OCI-LY3 (cell line): ENCODE data around the gene MX1.

Experiments used
- H2AFZ ChIP-seq: fragments of 200-600, 300-600 bp; shearing (Covaris generic); 2 replicates; pipeline ENCODE4 v1.6.0; 2014; ENCODE audit warnings: antibody characterized with exemption, low read depth, low read length
- H3K27ac ChIP-seq: fragments of 200-600, 300-600 bp; sonication (generic); 2 replicates; pipeline ENCODE4 v1.5.1; 2014; ENCODE audit warnings: mild to moderate bottlenecking, low read length, moderate library complexity, mixed read lengths
- H3K27me3 ChIP-seq: fragments of 200-600, 300-600 bp; sonication (generic); 2 replicates; pipeline ENCODE4 v1.6.1; 2014; ENCODE audit warnings: low read depth, low read length, mixed read lengths
- H3K36me3 ChIP-seq: fragments of 200-600, 300-600 bp; sonication (generic); replicated peaks from 2 replicates; pipeline ENCODE3; 2014; ENCODE audit warnings: low read depth, low read length, mixed read lengths
- H3K4me1 ChIP-seq: fragments of 300-600, 200-600 bp; sonication (generic); 2 replicates; pipeline ENCODE4 v1.6.1; 2014; ENCODE audit warnings: low read length, mixed read lengths
- H3K4me2 ChIP-seq: fragments of 200-600, 300-600 bp; sonication (generic); 2 replicates; pipeline ENCODE4 v1.6.1; 2014; ENCODE audit warnings: low read length, mixed read lengths
- H3K4me3 ChIP-seq: fragments of 300-600, 200-600 bp; sonication (generic); 2 replicates; pipeline ENCODE4 v1.5.1; 2014; ENCODE audit warnings: antibody characterized with exemption, mild to moderate bottlenecking, low read length, moderate library complexity
- H3K79me2 ChIP-seq: fragments of 300-600, 200-600 bp; shearing (Covaris generic); 2 replicates; pipeline ENCODE4 v1.6.1; 2014; ENCODE audit warnings: mild to moderate bottlenecking, low read length, mixed read lengths
- H3K9ac ChIP-seq: fragments of 300-600, 200-600 bp; shearing (Covaris generic); 2 replicates; pipeline ENCODE4 v1.6.0; 2014; ENCODE audit warnings: mild to moderate bottlenecking, low read length, moderate library complexity
- H3K9me3 ChIP-seq: fragments of 200-600, 300-600 bp; shearing (Covaris generic); 2 replicates; pipeline ENCODE4 v1.6.1; 2014; ENCODE audit warnings: low read length, mixed read lengths; ENCODE audit not compliant: insufficient read depth
- H4K20me1 ChIP-seq: fragments of 200-600, 300-600 bp; sonication (generic); 2 replicates; pipeline ENCODE4 v1.6.1; 2016; ENCODE audit warnings: low read length, mixed read lengths; ENCODE audit not compliant: insufficient read depth
- EZH2phosphoT487 ChIP-seq: fragments of 200-600 bp; shearing (Covaris generic); IDR thresholded peaks from 2 replicates; pipeline ENCODE4 v1.6.1; 2018; ENCODE audit warnings: antibody characterized with exemption, mixed run types, low read depth
- TF ChIP-seq, protein P1 (sequence below): fragments of 200-600, 300-600 bp; sonication (generic); IDR thresholded peaks from 2 replicates; pipeline ENCODE4 v1.5.1; 2014; ENCODE audit warnings: antibody characterized with exemption, low read length, low read depth

Gene MX1

DNA sequence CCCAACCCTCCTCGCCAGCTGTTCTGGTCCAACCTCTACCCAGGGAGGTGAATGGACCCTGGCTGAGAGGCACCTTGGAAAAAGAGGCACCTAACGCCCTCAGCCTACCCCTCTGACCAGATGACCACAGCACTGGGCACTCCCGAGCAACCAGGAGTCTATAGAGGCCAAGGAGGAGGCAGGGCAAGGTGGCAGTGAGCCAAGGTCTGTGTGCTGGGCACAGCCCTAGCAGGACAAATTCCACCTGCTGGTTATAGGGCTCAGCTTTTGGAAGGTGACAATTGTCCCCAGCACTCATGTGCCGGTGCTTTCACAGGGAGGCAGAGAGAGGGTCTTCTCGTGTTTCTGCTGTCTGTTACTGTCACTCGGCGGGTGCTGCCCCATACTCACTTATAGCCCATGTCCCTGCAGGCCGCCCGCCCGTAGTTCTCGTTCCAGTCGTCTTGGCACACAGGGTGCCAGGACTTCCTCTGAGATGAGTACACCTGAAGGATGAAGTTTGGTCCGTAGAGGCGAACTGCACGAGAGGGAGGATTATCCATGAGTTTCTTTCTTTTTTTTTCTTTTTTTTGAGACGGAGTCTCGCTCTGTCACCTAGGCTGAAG, 54.1 kb downstream of the MX1 start:
- Histone ChIP-seq H3K27me3 (peaks cover 3% of the 10 kb centered on the region; the same call in 1 of the 2 replicates), H3K4me1 (peaks cover 8% of the 10 kb centered on the region), H3K4me3 (no peak overlapping the region), H3K36me3 (no peaks in the 10 kb centered on the region), H3K9ac (no peak overlapping the region), H3K4me2 (no peak overlapping the region), H4K20me1 (no peaks in the 10 kb centered on the region), H3K9me3 (no peaks in the 10 kb centered on the region), H3K79me2 (no peaks in the 10 kb centered on the region), H2AFZ (no peak overlapping the region), H3K27ac (no peak overlapping the region)
- TF ChIP-seq EZH2phosphoT487, result no peak
- TF ChIP-seq, protein P1, sequence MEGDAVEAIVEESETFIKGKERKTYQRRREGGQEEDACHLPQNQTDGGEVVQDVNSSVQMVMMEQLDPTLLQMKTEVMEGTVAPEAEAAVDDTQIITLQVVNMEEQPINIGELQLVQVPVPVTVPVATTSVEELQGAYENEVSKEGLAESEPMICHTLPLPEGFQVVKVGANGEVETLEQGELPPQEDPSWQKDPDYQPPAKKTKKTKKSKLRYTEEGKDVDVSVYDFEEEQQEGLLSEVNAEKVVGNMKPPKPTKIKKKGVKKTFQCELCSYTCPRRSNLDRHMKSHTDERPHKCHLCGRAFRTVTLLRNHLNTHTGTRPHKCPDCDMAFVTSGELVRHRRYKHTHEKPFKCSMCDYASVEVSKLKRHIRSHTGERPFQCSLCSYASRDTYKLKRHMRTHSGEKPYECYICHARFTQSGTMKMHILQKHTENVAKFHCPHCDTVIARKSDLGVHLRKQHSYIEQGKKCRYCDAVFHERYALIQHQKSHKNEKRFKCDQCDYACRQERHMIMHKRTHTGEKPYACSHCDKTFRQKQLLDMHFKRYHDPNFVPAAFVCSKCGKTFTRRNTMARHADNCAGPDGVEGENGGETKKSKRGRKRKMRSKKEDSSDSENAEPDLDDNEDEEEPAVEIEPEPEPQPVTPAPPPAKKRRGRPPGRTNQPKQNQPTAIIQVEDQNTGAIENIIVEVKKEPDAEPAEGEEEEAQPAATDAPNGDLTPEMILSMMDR, result no peak

- Histone ChIP-seq H4K20me1 (no peaks in the 10 kb centered on the region), H3K27ac (no peak overlapping the region), H3K9me3 (no peaks in the 10 kb centered on the region), H3K9ac (no peak overlapping the region), H3K36me3 (no peaks in the 10 kb centered on the region), H3K79me2 (no peaks in the 10 kb centered on the region), H2AFZ (no peak overlapping the region), H3K27me3 (peaks cover 3% of the 10 kb centered on the region; the same call in 1 of the 2 replicates), H3K4me2 (no peak overlapping the region), H3K4me1 (peaks cover 8% of the 10 kb centered on the region), H3K4me3 (no peak overlapping the region)
- TF ChIP-seq, protein P1, result no peak
- TF ChIP-seq EZH2phosphoT487, result no peak
Observed at GRCh38 chr21:41481191-41481590, 55.2 kb downstream of the MX1 start.

GRCh38 chr21:41482301-41482700, 56.3 kb downstream of the MX1 start:
- Histone ChIP-seq H4K20me1 (no peaks in the 10 kb centered on the region), H3K4me1 (peaks cover 8% of the 10 kb centered on the region), H3K9ac (no peak overlapping the region), H3K27ac (no peak overlapping the region), H3K27me3 (peaks cover 3% of the 10 kb centered on the region; the same call in 1 of the 2 replicates), H2AFZ (no peak overlapping the region), H3K36me3 (no peaks in the 10 kb centered on the region), H3K4me2 (peak overlapping the region; percentile 48), H3K79me2 (no peaks in the 10 kb centered on the region), H3K4me3 (no peak overlapping the region), H3K9me3 (no peaks in the 10 kb centered on the region)
- no peak for TF ChIP-seq EZH2phosphoT487
- TF ChIP-seq, protein P1, result no peak

DNA sequence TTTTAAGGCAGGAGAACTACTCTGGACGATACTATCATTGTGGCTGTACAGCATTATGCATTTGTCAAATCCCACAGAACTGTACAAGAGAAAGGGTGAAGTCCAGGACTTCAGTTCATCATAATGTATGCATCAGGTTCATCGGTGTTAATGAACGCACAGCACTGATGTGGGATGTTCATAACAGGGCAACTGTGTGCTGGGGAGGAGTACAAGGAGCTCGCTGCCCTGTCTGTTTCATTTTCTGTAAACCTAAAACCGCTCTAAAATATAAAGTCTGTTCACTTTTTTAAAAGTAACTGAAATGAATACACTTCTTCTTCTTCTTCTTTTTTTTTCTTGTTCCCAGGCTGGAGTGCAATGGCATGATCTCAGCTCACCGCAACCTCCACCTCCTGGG, 56.9 kb downstream of the MX1 start:
- Histone ChIP-seq H3K4me2 (peak overlapping the region; percentile 48), H2AFZ (no peak overlapping the region), H3K27ac (no peak overlapping the region), H3K9ac (no peak overlapping the region), H3K4me3 (no peak overlapping the region), H3K9me3 (no peaks in the 10 kb centered on the region), H3K4me1 (peaks cover 8% of the 10 kb centered on the region), H4K20me1 (no peaks in the 10 kb centered on the region), H3K79me2 (no peaks in the 10 kb centered on the region), H3K27me3 (no peaks in the 10 kb centered on the region; the same call in 1 of the 2 replicates), H3K36me3 (no peaks in the 10 kb centered on the region)
- TF ChIP-seq EZH2phosphoT487, result no peak
- TF ChIP-seq, protein P1, result no peak
